GM12878 (cell line): Measurements from ENCODE around the gene PRRC1. TPM values are rescaled to one million over a fixed set of nuclear protein-coding genes. Genes with fewer than 3 reads are reported as not detected.

Experiments
- ATAC-seq: fragments of 200-7000 bp; cut with Tn5 transposase; 3 replicates; pipeline ENCODE4 v1.9.1; 2020; ENCODE audit warnings: mild to moderate bottlenecking, moderate library complexity
- BruUV-seq: library from RNA; stranded (reverse); fragments of 400-500 nt; replicated peaks from 2 replicates; lab custom pipeline; 2021; lab: Mats Ljungman, UMichigan
- CTCF ChIA-PET: fragments of 300-600 bp; sonication (Branson Sonifier 250); formaldehyde crosslinking; extraction: SDS; loops from one replicate; lab custom pipeline; 2021; ENCODE audit warnings: inconsistent platforms; lab: Yijun Ruan, JAX
- POLR2A ChIA-PET: fragments of 350-600 bp; formaldehyde crosslinking; extraction: SDS; loops from one replicate; lab custom pipeline; 2021; ENCODE audit warnings: inconsistent platforms; lab: Charles Lee
- RAD21 ChIA-PET: fragments of 300-600 bp; sonication (Branson Sonifier 250); formaldehyde crosslinking; loops from one replicate; lab custom pipeline; 2023; ENCODE audit warnings: antibody characterized with exemption; ENCODE audit not compliant: unreplicated experiment; lab: Charles Lee
- SMC1A ChIA-PET: fragments of 300-600 bp; sonication (Branson Sonifier 250); formaldehyde crosslinking; loops from one replicate; lab custom pipeline; 2023; ENCODE audit not compliant: unreplicated experiment, uncharacterized antibody; lab: Charles Lee
- DNase-seq: peaks from one replicate; pipeline ENCODE4 v3.0.0-alpha.2; 2011; ENCODE audit warnings: low read depth, low spot score
- FAIRE-seq: peaks from 3 replicates; lab custom pipeline; 2011; peaks lifted over from hg19 to GRCh38; lab: Jason Lieb, UNC
- H2AFZ ChIP-seq: 2 replicates; pipeline ENCODE4 v1.6.0; 2011; ENCODE audit warnings: low read depth, low read length, control low read depth; ENCODE audit not compliant: control insufficient read depth
- H3K27ac ChIP-seq: 2 replicates; pipeline ENCODE4 v1.5.1; 2011; ENCODE audit warnings: control low read depth; ENCODE audit not compliant: control insufficient read depth, insufficient read depth
- H3K27me3 ChIP-seq, 2 experiments: replicated peaks in 1 of 2; 2 replicates each; pipeline versions ENCODE4 v1.6.0 to v1.6.1; 2011; ENCODE audit warnings: low read length in 1 of 2; ENCODE audit not compliant: control insufficient read depth in 2 of 2, insufficient read depth in 2 of 2
- H3K36me3 ChIP-seq, 2 experiments: 2 replicates each; pipeline ENCODE4 v1.5.1; 2011; ENCODE audit warnings: low read length in 1 of 2; ENCODE audit not compliant: control insufficient read depth in 2 of 2, insufficient read depth in 2 of 2
- H3K4me1 ChIP-seq: 2 replicates; pipeline ENCODE4 v1.6.1; 2011; ENCODE audit warnings: mild to moderate bottlenecking, low read length, moderate library complexity, mixed read lengths; ENCODE audit not compliant: control insufficient read depth, insufficient read depth
- H3K4me2 ChIP-seq: 2 replicates; pipeline ENCODE4 v1.6.0; 2011; ENCODE audit warnings: control low read depth; ENCODE audit not compliant: control insufficient read depth, insufficient read depth
- H3K4me3 ChIP-seq: fragments of 200-600 bp; sonication (generic); 2 replicates; pipeline ENCODE4 v1.5.1; 2016
- H3K79me2 ChIP-seq: 2 replicates; pipeline ENCODE4 v1.6.0; 2011; ENCODE audit warnings: low read length; ENCODE audit not compliant: control insufficient read depth, insufficient read depth
- H3K9ac ChIP-seq: 2 replicates; pipeline ENCODE4 v1.8.0; 2011; ENCODE audit warnings: low read length, control low read depth, mixed read lengths; ENCODE audit not compliant: control insufficient read depth, insufficient read depth
- H3K9me3 ChIP-seq: replicated peaks from 3 replicates; pipeline ENCODE4 v1.5.1; 2011; ENCODE audit warnings: mild to moderate bottlenecking, low read length; ENCODE audit not compliant: control insufficient read depth, insufficient read depth
- H4K20me1 ChIP-seq: 2 replicates; pipeline ENCODE4 v1.6.0; 2011; ENCODE audit not compliant: control insufficient read depth, insufficient read depth
- PML ChIP-seq: IDR thresholded peaks from 2 replicates; pipeline ENCODE4 v1.6.1; 2012; ENCODE audit warnings: low read length, inconsistent platforms
- ZNF274 ChIP-seq: IDR thresholded peaks from one replicate; pipeline ENCODE4 v1.8.0; 2011; ENCODE audit not compliant: insufficient read length, insufficient read depth
- whole genome bisulfite sequencing: methylation state at CpG from one replicate; pipeline ENCODE4 v1.1.6; 2016; ENCODE audit warnings: low lambda C conversion rate; ENCODE audit not compliant: insufficient replicate concordance, insufficient coverage; ENCODE audit errors: missing lambda C conversion rate; 5-methylcytosine and 5-hydroxymethylcytosine counted together
- in situ Hi-C: fragments of 300-500 bp; cut with MboI; formaldehyde crosslinking; loops from 9 replicates; pipeline ENCODE4 v1.14.3; 2018; ENCODE audit warnings: mixed read lengths
- intact Hi-C: fragments of 100-400 bp; cut with micrococcal nuclease; formaldehyde crosslinking; loops from one replicate; pipeline ENCODE4 v1.14.2; 2022; ENCODE audit not compliant: unreplicated experiment
- polyA plus RNA-seq, 11 experiments: library from polyadenylated mRNA; depleted of rRNA in 4 of 11; unstranded in 6 of 11; stranded (reverse) in 5 of 11; fragments of >200 nt; fragmentation: Nextera tagmentation in 4 of 11; fragmentation: Illumina TruSeq in 1 of 11; extraction: Ambion mirVana in 4 of 11; extraction: Trizol in 1 of 11; gene quantifications; 1 replicate in 1 of 11; 2 replicates in 10 of 11; pipeline versions ENCODE4 v1.2.1 to v1.2.3, GENCODE V29; 2011 to 2016; ENCODE audit warnings: inconsistent platforms in 2 of 11, missing spikeins in 2 of 11, low read depth in 1 of 11
- total RNA-seq, 4 experiments: library from RNA; depleted of rRNA in 3 of 4; stranded (reverse); fragments of >200 nt in 3 of 4; fragmentation: Illumina TruSeq in 1 of 4; extraction: Trizol in 1 of 4; gene quantifications; 2 replicates each; pipeline versions ENCODE4 v1.2.1 to v1.2.3, GENCODE V29; 2013 to 2021
- TF ChIP-seq, protein P1 (sequence below): fragments of 450-650 bp; IDR thresholded peaks from 2 replicates; pipeline ENCODE4 v1.6.1; 2017; ENCODE audit warnings: low read depth, mild to moderate bottlenecking, moderate library complexity
- TF ChIP-seq, protein P2 (sequence below): fragments of 450-650 bp; formaldehyde crosslinking; IDR thresholded peaks from 2 replicates; pipeline ENCODE4 v1.4.0; 2022; ENCODE audit warnings: mild to moderate bottlenecking, moderate library complexity
- TF ChIP-seq, protein P3 (sequence below): fragments of 450-650 bp; formaldehyde crosslinking; IDR thresholded peaks from 2 replicates; pipeline ENCODE4 v1.5.0; 2022; ENCODE audit warnings: mild to moderate bottlenecking, missing genetic modification characterization

PRRC1 gene
- total and polyA plus RNA-seq, 10 of the 15 experiments (the other 5 are each of a cell fraction or from before 2014, with no cell fraction given), result 19.0 to 54.5 (median 31.0) TPM

DNA sequence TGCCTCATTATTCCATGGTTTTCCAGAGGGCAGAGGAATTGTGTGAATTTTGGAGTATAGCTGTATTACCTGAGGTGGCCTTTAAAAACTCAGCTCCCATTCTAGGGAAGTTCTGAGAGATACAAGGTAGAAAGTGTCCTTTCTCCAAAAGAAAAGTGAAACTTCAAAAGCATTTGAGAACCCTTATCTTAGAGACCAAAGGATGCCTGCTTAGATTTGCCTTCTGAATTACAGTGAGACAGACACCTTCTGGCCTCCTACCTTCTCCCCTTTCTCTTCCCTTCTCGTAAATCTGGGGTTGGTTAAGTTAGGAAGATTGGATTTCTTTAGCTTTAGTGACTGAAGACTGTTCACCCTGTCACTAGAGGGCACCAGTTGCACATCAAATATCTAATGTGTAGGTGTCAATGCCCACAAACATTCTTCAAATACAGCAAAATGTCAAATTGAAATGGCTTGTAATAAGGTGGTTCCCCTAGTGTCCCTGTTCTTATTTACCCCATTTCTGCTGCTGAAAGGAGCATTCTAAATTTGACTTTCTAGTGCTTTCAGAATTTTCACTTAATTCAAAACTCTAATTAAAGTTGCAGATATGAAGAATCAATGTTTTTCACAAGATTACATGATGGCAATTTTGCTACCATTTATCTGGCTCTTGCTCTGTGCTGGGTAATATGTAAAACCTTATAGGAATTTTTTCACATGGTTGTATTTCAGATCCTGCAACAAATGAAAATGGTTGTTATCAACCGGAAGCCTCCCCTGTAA lies 46.7 kb downstream of the PRRC1 start (continued):
- TF ChIP-seq ZNF274, result no peak
- TF ChIP-seq, protein P1, sequence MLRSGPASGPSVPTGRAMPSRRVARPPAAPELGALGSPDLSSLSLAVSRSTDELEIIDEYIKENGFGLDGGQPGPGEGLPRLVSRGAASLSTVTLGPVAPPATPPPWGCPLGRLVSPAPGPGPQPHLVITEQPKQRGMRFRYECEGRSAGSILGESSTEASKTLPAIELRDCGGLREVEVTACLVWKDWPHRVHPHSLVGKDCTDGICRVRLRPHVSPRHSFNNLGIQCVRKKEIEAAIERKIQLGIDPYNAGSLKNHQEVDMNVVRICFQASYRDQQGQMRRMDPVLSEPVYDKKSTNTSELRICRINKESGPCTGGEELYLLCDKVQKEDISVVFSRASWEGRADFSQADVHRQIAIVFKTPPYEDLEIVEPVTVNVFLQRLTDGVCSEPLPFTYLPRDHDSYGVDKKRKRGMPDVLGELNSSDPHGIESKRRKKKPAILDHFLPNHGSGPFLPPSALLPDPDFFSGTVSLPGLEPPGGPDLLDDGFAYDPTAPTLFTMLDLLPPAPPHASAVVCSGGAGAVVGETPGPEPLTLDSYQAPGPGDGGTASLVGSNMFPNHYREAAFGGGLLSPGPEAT, result peak; percentile 28; the same call in 1 of the 2 replicates

GRCh38 chr5:127565586-127566270 lies 48.3 kb downstream of the PRRC1 start:
- no peak overlapping the region for H3K9ac ChIP-seq
- H3K27me3 ChIP-seq, result no peaks in the 10 kb centered on the region
- RAD21 ChIA-PET, result interaction anchor here (0.9 to 8.5 kb wide), 5 partner anchors 20 to 635 kb away, joined by 3 to 249 read pairs (median 18); no protein-coding TSS in a partner anchor
- no peak overlapping the region for H2AFZ ChIP-seq
- no peaks in the 10 kb centered on the region; the same call in 2 of the 3 replicates for H3K9me3 ChIP-seq
- BruUV-seq, result no TSS peak
- FAIRE-seq, result no peak
- 93% methylated on average over 1 of the region's 1 CpG for WGBS
- DNase-seq, result no peak
- TF ChIP-seq, protein P2, sequence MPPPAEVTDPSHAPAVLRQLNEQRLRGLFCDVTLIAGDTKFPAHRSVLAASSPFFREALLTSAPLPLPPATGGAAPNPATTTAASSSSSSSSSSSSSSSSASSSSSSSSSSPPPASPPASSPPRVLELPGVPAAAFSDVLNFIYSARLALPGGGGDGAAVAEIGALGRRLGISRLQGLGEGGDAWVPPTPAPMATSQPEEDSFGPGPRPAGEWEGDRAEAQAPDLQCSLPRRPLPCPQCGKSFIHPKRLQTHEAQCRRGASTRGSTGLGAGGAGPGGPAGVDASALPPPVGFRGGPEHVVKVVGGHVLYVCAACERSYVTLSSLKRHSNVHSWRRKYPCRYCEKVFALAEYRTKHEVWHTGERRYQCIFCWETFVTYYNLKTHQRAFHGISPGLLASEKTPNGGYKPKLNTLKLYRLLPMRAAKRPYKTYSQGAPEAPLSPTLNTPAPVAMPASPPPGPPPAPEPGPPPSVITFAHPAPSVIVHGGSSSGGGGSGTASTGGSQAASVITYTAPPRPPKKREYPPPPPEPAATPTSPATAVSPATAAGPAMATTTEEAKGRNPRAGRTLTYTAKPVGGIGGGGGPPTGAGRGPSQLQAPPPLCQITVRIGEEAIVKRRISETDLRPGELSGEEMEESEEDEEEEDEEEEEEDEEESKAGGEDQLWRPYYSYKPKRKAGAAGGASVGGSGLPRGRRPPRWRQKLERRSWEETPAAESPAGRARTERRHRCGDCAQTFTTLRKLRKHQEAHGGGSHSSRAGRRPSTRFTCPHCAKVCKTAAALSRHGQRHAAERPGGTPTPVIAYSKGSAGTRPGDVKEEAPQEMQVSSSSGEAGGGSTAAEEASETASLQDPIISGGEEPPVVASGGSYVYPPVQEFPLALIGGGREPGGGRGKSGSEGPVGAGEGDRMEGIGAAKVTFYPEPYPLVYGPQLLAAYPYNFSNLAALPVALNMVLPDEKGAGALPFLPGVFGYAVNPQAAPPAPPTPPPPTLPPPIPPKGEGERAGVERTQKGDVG, result no peak
- TF ChIP-seq, protein P3, sequence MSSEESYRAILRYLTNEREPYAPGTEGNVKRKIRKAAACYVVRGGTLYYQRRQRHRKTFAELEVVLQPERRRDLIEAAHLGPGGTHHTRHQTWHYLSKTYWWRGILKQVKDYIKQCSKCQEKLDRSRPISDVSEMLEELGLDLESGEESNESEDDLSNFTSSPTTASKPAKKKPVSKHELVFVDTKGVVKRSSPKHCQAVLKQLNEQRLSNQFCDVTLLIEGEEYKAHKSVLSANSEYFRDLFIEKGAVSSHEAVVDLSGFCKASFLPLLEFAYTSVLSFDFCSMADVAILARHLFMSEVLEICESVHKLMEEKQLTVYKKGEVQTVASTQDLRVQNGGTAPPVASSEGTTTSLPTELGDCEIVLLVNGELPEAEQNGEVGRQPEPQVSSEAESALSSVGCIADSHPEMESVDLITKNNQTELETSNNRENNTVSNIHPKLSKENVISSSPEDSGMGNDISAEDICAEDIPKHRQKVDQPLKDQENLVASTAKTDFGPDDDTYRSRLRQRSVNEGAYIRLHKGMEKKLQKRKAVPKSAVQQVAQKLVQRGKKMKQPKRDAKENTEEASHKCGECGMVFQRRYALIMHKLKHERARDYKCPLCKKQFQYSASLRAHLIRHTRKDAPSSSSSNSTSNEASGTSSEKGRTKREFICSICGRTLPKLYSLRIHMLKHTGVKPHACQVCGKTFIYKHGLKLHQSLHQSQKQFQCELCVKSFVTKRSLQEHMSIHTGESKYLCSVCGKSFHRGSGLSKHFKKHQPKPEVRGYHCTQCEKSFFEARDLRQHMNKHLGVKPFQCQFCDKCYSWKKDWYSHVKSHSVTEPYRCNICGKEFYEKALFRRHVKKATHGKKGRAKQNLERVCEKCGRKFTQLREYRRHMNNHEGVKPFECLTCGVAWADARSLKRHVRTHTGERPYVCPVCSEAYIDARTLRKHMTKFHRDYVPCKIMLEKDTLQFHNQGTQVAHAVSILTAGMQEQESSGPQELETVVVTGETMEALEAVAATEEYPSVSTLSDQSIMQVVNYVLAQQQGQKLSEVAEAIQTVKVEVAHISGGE (CRISPR knock-in tag), result no peak
- no peak for TF ChIP-seq PML
- TF ChIP-seq, all 136 proteins: peak for 0
- in situ Hi-C loops, result loop anchor here (5.0 to 25.0 kb wide), 4 partner anchors 519 to 1547 kb away; partner anchors contain the start of gene SLC12A2
- H3K4me3 ChIP-seq, result no peak overlapping the region
- ATAC-seq, result no peak
- no peaks in the 10 kb centered on the region for H4K20me1 ChIP-seq
- peaks cover 13% of the 10 kb centered on the region for H3K4me1 ChIP-seq
- intact Hi-C loops, result loop anchor here (2.0 to 10.0 kb wide), 4 partner anchors 87 to 1109 kb away; partner anchors contain the start of gene SLC12A2
- no peak overlapping the region for H3K27ac ChIP-seq
- CTCF ChIA-PET, result interaction anchor here (0.7 to 4.1 kb wide), 8 partner anchors 20 to 639 kb away, joined by 3 to 48 read pairs (median 7); no protein-coding TSS in a partner anchor
- no peak overlapping the region for H3K4me2 ChIP-seq
- no peaks in the 10 kb centered on the region for H3K79me2 ChIP-seq
- SMC1A ChIA-PET, result interaction anchor here (0.5 to 3.3 kb wide), 11 partner anchors 20 to 639 kb away, joined by 3 to 50 read pairs (median 6); no protein-coding TSS in a partner anchor
- H3K36me3 ChIP-seq, result no peaks in the 10 kb centered on the region
- POLR2A ChIA-PET, result interaction anchor here (2.9 kb wide), 1 partner anchor 22 kb away, joined by 13 read pairs; no protein-coding TSS in a partner anchor
